Activated CD4-positive, alpha-beta T cell treated with anti-CD3 and anti-CD28 coated beads, Interleukin-2, Interleukin-6, amounts not matched to agents 100 ng/mL and 50 ng/mL, durations not matched to agents 16 hours and 8 hours (primary cell): Measurements from ENCODE around the gene IL26.
"Not testable (repeated sequence)": the region's sequence is repeated elsewhere in the genome, so short reads cannot be mapped to it uniquely, and the experiment has no call there.

Experiments
- DNase-seq: peaks from one replicate; pipeline ENCODE4 v3.0.0-alpha.2; 2020

The IL26 gene

DNA sequence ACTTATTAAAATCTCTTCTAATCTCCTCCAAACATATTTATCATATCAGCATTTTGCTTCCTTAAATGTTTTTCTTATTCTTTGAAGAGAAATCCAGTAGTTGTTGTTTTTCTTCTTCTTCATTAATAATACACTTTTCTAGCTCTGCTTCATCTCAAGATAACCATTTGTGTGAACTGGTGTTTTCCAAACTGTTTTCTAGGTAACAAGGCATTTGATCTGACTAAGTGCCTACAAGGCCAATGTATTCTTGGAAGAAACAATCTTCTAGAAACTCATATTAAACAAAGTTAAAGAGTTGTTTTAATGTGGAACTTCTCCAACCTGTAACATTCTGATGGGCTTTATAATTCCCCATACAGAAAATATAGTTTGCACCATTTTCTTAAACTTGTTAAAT, 35.3 kb downstream of the IL26 start:
- no peak for DNase-seq

DNA sequence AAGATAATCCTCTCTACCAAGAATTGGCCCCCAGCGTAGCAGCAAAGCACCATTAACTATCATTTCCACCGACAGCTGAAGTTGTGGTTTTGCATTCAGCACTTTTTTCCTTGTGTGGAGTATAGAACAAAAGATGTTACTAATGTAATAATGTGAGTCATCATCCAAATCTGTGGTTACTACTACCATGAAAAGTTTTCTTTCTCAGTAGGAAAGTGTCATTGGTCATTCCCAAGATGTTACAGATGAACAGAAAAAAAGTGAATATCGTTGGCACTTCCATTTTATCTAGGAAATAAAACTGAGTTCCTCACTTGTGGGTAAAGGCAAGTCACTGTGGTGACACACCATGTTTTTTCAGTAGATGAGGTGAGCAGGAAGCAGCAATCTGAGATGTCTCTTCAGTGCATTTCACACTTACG, 35.8 kb downstream of the IL26 start:
- peak; percentile 83 for DNase-seq

DNA sequence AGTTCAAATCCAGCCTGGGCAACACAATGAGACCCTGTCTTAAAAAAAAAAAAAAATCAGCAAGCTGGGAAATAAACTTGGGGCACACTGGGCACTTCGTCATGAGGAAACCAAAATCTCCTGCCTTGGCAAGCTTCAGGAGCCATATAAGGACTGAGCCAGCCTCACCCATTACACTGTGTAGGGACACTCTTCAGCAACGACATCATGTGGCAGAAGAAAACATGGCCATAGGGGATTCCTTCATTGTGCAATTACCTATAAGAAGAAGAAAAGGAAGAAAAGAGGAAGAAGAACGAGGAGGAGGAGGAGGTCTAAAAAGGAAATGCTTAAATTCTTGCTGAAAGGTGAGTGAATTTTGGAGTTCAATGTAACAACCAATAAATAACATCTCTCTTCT, 40.0 kb downstream of the IL26 start:
- DNase-seq: no peak

DNA sequence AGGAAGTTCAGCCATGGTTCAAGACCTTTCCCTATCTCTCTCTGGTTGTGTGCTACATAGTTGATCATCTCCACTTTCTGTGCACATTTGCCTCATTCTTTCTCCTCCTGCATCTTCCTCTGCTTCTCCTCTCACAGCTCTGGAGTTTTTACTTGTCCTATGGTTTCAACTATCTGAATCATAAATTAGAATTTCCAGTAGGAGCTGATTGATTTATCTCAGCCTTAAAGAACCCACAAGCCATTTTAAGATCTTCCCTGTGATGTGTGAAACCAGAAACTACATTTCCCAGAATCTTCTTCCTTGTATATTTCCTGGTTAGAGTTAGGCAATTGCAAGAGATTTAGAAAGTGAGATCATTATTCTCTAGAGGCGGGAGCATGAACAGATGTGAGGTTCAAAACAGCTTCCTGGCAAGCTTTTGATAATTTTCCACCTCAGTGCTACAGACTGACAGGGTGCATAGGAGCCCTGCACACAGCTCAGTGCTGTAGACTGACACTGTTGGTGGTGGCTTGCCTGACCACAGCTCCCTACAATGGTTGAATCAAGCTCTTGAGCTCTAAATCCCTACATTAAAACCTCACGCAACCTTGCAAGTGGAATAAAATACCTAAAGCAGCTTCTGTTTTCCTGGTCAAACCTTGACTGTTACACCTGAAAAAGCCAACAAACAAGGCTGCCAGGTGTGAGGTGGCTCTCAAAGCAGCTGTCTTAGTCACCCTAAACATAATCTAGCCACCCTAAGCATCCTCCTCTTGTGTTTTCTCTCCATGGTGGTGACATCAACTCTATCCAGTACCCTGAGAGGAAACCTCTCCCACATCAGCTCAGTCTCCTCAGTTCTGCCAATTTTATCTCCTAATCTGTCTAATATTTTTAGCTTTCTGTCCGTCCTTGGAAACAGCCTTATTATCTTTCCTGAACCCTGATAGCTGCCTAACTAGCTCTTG, 44.5 kb downstream of the IL26 start:
- peak; percentile 85 for DNase-seq

DNA sequence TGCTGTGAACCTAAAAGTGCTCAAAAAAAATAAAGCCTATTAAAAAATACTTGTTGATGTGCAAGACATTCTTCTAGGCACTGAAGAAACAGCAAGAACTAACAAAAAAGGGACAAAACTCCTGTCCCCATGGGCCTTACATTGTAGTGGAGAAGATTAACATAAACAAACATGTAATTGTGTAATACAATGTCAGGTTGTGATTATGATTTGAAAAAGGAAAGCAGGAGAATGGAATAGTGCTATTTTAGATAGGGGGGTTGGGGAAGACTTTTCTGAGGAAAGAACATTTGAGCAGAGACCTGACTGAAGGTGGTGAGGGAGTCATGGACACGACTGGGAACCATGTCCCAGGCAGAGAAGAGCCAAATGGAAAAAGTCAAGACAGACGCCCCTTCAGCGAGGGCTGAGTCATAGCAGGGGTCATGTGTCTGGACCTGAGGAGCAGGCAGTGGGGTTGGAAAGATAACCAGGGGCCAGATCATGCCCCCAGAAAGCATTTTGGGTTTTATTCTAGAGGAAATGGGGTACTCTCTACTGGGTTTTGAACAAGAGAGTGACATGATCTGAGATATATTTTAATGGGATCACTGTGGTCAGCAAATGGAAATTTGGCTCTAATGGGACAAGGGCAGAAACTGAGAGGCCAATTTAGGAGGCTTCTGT, 46.7 kb downstream of the IL26 start:
- DNase-seq: no peak

DNA sequence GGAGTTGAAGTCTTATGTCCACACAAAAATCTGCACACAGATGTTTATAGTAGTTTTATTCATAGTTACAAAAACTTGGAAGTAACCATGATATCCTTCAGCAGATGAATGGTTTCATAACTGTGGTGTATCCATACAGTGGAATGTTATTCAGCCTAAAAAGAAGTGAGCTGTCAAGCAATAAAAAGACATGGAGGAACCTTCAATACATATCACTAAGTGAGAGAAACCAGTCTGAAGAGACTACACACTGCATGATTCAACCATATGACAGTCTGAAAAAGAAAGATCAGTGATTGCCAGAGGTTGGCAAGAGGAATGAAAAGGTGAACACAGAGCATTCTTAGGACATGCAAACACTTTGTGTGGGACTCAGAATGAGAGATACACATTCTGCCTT, 47.4 kb downstream of the IL26 start:
- DNase-seq: no peak

DNA sequence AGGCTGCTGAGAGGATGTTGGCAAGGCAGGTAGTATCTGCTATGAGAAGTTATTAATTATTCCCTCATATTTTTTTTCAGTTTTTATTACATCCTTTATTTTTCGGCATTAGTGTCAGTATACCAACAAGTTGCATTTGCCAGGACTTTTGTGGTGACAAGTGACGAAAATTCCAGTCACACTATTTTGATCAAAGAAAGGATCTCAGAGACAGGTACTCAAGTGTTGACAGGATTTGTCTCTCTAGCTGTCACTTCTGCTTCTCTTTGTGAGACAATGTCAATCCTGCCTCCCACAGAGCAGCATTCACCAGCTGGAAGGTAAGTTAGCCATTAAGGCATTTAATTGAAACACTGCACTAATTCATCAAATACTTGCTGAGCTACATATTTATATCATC, 48.0 kb downstream of the IL26 start:
- DNase-seq: no peak

DNA sequence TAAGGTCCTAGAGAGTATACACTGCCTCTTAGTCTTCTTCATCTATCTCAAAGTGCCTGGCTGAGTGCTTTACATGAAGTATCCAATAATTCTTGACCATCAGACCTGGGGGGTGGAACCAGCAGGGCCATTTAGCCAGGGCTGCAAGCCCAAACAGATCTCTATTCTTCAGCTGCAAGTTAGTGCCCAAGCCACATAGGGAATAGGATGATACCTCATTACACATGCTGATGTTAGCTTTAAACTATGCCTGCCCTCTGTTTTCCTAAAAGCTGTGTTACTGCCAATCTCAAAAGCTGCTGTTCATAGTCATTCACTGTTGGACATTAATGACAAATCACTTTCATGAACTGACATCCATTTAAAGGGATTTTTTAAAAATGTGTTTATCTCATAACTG, 49.4 kb downstream of the IL26 start:
- DNase-seq: no peak

DNA sequence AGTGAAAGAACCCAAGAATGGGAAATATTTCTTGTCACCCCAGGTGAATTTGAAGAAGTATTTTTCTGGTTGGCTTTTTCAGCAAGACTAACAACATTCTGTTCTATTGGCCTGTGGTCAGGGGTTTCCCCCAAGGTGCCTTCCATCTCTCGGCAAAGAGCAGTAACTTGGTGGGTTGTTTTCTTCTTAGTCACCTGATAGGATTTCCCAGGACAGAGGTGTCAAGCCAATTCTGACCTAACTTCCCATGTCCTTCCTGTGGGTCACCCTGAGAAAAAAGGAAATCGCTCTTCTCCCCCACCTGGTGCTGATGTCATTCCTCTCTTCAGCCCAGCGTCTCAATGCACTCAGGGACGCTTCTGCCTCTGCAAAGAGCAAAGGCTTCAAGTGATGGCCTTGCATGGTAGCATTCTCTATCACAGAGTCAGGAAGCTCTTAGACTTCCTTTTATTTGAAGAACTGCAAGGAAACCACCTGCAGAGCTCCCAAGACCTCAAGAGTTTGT, 50.0 kb downstream of the IL26 start:
- DNase-seq: peak; percentile 92

DNA sequence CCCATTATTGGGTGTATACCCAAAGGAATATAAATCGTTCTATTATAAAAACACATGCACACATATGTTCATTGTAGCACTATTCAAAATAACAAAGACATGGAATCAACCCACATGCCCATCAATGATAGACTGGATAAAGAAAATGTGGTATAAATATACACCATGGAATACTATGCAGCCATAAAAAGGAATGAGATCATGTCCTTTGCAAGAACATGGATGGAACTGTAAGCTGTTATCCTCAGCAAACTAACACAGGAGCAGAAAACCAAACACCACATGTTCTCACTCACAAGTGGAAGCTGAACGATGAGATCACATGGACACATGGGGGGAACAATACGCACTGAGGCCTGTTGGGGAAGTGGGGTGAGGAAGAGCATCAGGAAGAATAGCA, 50.8 kb downstream of the IL26 start:
- not testable (repeated sequence) for DNase-seq

DNA sequence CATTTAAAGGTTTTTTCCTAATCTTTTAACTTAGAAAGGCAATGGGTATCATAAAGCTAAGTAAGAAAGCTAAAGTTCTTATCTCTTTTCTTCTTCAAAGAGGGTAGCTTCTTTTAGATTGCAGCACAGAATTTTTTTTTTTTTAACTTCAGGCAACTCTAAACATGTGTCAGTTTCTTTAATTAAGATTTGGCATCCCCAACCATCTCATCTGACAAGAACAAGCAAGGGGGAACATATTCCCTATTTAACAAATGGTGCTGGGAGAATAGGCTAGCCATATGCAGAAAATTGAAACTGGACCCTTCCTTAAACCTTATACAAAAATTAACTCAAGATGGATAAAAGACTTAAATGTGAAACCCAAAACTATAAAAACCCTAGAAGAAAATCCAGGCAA, 51.8 kb downstream of the IL26 start:
- no peak for DNase-seq

DNA sequence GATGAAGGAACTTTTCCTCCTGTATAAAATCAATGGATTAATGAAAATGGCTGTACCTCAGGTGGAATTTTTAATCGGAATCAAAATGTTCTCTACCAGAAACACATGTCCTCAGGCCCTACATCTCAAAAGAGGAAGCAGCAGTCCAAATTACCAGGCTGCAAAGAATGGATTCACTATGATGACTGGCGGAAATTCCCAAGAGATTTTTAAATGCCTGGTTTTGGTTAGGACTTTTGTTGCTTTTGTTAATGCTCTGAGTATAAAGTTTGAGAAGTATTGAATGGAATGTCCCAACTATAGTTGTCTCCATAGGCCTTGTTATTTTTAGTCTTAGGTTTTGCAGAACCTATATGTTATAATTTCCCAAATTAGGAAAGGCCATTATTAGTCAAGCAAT, 54.9 kb downstream of the IL26 start:
- DNase-seq: no peak

DNA sequence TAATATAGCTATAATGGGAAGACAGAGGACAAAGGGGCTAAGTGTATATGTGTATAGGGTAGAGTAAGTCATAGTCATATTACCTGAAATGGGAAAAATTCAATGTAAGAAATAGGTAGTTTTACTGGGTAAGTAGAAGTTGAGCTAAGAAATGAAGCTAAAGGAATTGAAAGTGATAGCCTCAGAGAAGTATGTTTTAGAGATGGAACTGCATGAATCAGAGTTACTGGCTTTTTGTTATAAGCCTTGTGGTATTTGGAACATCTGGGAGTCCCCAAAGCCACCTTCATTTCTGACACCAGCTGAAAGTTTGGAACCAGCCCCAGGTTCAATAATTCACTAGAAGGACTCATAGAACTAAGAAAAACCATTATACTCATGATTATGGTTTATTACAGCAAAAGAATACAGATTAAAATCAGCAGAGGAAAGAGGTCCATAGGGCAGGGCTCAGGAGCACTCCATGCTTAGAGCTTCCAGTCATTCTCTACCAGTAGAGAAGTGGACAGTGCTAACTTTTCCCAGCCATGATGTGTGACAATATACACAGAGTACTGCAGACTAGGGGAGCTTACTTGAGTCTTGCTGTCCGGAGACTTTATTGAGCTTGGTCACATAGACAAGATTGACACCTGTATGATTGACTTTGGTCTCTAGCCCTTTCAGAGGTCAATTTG, 56.3 kb downstream of the IL26 start:
- no peak for DNase-seq

DNA sequence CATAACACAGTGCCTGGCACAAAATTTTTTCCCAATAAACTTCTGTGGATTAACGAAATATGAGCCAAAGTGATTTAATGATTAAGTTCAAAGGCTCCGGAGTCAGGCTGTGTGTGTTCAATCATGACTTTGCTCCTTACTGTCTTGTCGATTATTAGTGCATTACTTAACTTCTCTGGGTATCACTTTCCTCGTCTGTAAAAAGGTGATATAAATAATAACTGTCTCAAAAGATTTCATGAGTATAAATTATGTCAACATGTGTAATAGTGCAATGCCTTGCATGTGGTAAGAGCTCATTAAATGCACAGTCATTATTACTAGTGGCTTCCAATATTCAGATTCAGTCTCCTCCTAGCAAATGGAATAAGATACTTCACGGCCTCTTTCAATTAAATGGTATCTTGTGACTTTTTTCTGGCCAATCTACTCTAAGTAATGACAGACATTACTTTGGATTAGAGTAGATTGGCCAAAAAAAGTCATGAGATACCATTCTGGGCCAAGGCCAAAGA, 59.2 kb downstream of the IL26 start:
- DNase-seq: no peak

DNA sequence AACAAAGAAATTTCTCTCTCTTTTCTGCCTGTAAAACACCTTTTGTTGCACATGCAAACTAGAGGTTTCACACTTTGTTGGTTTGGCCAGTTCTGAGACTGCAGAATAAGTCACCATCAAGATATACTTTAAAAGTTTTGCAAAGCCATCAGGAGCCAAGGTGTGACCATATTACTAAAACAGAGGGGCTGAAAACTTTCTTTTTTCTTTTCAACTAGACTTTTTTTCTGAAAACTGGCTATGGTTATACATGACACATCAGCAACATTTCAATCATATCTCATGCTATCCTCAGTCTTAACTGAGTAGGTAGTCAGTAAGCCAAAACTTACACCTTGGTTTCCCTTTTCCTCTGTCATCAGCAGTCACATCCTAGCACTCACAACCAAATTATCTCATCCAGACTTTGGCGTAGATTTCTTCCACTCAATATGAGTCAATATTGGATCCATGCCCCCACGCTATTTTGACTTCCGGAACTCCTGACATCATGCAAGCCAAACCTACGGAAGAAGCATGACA, 62.0 kb downstream of the IL26 start:
- DNase-seq: peak; percentile 86

DNA sequence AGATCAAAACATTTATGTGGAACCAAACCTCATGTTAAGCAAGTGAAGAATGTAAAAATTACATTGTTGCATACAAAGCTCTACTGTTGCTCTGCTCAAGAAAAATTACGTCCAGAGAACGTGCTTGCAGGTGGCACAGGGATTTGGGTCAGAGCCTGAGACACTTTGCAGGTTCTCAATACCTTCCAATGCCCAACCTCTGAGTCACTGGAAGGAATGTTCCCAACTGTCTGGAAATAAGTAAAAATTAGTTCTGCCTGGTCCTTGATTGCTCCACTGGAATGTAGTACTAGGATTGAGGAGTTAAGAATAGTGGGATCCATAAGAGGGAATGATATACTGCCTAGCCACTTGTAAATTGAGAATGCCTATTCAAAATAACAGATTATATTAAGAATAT, 63.2 kb downstream of the IL26 start:
- DNase-seq: no peak

DNA sequence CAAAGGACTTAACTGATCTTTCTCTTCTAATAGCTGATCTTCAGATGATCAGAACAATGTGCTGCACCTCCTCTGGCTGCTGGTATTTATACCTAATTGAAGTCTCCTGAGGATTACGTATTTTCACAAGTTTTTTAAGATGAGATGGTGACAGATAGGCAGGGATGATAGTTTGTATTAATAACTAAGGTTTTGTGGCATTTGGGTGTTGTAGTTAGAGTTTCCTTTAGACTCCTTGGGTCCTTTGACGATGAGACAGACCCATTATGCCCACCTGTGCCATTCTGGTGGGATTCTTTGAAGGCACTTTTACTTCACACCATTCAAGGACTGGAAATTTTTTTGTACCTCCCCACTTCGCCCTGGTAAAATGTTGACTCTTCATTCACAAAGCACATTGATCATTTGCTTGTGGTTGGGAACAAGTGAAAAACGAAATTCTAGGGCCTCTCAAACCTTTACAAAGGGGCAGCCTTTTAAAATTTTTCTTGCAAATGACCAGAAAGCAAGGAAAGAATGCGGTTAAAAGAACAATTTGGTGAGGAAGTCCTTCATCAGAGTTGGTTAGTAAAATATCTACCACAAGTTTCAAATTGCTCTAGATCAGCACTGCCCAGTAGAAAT, 65.8 kb downstream of the IL26 start, which contains the start of gene IFNG:
Gene IFNG, minus strand, starts transcription at position 60 of the 624 bp plus-strand sequence. CDS start 125 bp downstream, outside the sequence.
- peak; percentile 82 for DNase-seq

DNA sequence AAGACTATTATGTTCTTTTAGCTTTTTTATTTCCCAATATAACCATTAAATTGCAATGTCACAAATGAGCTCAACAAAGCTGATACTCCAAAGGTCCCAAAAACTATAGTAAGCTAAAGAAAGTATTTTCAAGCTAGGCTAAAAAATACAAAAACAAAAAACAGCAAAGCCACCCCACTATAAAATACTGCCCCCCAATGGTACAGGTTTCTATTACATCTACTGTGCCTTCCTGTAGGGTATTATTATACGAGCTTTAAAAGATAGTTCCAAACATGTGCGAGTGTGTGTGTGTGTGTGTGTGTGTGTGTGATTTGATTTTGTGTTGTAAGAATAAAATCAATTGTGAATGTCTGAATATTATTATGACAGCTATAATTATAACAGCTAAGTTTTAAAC, 67.2 kb downstream of the IL26 start:
- peak; percentile 83 for DNase-seq

DNA sequence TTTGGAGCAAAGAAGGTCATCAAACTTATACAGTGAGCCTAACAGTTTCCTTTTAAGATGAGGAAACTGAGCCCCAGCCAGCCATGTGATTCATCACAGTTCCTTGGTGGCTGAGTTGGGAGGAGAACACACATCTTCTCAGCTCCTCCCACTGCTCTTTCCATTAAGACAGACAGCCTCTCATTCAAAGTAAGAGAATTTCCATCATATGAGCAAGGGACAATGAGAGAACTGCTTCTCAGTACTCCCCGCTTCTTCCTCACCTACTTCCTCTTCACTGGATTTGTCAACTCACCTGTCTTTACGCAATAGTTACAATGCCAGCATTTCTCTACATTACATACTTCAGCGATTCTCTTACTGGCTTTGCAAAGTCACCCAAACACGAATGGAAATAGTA, 68.2 kb downstream of the IL26 start:
- DNase-seq: peak; percentile 74

DNA sequence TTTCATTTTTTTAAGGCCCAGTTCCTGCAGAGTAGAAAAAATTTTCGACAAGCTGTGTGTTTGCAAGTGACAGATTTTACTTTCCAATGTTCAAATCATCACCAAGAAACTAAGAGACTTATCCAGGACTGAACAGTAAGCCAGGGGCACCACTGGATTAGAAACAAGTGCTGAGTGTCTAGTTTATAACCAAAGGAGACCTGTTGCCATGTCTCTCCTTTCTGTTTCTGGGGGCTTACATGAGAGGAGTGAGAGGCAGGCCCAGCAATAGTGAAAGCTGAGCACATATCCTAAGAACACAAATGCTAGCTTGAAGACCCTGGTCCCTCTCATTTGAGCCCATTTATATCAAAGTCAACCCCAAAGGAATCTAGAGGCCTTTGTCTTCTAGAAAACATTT, 69.0 kb downstream of the IL26 start:
- no peak for DNase-seq

DNA sequence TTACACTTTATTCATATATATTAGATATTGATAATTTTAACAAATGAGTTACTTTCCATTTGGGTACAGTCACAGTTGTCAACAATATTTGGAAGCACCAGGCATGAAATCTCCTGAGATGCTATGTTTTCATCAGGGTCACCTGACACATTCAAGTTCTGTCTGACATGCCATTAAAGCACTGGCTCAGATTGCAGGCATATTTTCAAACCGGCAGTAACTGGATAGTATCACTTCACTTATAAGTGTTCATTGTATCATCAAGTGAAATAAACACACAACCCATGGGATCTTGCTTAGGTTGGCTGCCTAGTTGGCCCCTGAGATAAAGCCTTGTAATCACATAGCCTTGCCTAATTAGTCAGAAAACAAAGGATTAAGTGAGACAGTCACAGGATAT, 70.8 kb downstream of the IL26 start:
- DNase-seq: no peak
